GM18873 (cell line): ENCODE results near the gene PXT1.

Experiments
- ATAC-seq: cut with Tn5 transposase; IDR thresholded peaks from one replicate; pipeline ENCODE4 v1.9.1; 2021; ENCODE audit warnings: mild to moderate bottlenecking, moderate library complexity, moderate number of reproducible peaks; ENCODE audit not compliant: unreplicated experiment, low FRiP score

The PXT1 gene

GRCh38 chr6:36399970-36400369 lies 42.7 kb downstream of the PXT1 start:
- ATAC-seq = no peak

DNA sequence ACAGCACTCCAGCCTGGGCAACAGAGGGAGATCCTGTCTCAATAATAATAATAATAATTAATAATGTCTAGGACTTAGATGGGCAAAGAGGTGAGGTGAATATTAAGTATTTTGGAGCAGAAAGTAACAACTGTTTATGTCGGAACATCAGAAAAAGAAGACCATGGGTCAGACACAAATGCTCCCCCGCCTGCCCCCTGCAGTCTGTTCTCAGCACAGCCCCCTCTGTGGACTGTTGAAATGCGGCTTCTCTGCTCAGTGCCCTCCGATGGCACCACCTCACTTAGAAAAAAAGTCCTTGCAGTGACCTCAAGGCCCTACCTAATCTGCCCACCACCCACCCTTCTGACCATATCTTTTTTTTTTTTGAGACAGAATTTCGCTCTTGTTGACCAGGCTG lies 50.0 kb downstream of the PXT1 start:
- ATAC-seq = no peak

- no peak for ATAC-seq
Observed at GRCh38 chr6:36389353-36389752, 53.3 kb downstream of the PXT1 start.

DNA sequence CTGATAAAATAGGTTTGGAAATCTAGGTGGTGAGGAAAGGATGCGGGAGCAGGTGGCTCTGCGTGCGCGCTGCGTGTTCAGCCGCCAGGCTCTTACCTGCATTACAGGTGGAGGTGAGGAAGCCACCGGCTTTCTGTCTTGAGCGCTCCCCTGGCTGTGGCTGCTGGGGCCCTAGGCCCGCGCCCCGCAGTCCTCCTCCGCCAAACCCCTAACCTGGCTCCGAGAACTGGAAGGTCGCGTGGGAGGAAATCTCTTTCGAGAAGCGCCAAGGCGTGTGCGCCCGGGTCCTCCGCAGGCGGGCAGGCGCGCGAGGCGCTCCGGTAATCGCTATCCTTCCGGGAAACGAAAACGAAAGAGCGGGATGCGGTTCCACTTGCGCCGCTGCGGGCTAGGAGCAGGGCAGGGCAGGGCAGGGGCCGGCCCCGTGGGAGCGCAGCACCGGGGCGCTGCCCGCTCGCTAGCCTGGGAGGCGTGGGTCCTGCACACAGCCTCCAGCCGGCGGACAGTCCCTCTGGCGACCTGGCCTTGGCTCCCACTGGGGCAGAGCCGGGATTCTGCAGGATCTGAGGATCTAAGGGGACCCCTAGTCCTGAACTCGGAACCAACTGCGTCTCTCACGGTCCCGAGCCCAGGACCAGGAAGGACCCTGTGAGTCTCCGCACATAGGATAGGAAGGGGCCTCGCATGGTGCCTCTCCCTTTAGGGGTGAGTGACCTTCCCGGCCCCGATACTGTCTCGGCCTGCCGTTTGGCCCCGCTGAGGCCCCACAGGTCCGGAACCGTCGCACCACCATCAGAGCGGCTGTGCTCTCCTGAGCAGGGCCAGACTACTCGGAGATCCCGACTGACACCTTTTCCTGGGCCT lies 55.0 kb downstream of the PXT1 start, which contains the start of gene ETV7:
ETV7 (minus strand) TSS at position 230 of the 864 bp plus-strand sequence; CDS start at position 102, 128 bp downstream.
- no peak for ATAC-seq

- ATAC-seq = no peak
Observed at GRCh38 chr6:36386495-36387439, 55.9 kb downstream of the PXT1 start.

DNA sequence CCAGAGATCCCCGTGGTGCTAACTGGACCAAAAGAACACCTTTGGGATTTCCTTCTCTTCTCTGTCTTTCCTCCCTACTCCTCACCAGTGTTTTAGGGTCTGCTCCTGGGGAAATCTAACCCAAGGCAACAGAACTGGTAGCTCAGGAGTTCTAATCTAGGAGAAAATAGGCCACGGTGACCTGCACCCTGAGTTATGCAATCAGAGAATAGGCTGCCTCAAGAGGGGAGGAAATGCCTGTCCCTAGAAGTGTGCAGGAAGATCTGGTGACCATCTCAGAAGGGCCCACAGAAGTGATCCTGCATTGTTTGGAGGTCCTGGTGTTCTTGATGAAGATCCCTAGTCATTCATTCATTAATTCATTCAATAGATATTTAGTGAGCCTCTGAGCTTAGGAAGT lies 58.6 kb downstream of the PXT1 start:
- ATAC-seq = no peak

DNA sequence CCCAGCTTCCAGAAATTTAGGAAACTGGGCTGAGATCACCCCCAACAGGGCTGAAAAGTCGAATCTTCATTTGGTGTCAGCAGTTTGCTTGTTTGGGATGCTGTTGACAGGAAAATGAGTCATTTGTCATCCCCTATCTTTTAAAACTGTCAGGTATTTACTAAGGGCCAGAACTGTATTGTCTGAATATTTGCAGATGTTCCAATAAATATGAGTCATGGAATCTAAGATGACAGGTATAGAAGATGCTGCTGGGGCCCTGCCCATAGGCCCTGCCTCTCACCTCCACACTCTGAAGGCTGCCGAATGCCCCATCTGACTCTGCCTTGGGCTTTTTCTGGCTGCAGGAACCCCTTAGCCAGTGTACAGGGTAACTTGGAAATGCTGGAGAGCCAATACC lies 59.0 kb downstream of the PXT1 start:
- no peak for ATAC-seq

DNA sequence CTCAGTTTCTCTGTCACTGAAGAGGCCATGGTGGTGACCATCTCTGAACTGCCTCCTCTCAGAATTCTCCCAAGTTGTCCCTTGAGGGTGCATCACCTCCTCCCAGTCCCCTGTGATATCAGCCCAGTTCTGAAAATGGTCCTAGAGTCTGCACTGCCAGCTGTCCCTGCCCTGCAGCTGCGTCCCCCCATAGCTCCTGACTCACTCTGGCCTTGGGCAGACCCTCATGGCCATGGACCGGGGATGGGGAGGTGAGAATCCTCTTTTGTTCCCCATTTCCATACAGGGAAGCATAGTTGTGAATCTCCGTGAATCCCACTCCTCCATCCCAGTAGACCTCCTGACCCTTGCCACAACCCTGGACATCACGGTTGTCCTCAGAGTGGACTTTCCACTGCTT lies 59.7 kb downstream of the PXT1 start:
- ATAC-seq = no peak

GRCh38 chr6:36381502-36382389 lies 60.9 kb downstream of the PXT1 start:
- no peak for ATAC-seq

GRCh38 chr6:36380166-36380565 lies 62.5 kb downstream of the PXT1 start:
- ATAC-seq = no peak

DNA sequence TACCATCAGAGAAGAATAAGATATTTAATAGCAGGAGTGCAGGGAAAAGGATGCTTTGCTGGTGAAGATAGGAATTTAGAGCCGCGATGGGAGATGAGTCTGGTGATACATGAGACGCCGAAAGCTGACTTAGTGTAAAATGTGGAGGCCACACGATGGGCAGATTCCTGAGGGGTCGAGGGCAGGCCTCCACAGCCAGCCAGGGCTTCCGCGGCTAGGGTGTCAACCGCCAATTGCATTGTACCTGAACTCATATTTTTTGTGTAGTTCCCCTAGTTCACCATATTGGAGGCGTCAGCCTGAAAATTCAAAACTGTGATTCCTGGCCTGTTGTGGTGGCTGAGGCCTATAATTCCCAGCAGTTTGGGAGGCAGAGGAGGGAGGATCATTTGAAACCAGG lies 63.7 kb downstream of the PXT1 start:
- ATAC-seq = no peak

DNA sequence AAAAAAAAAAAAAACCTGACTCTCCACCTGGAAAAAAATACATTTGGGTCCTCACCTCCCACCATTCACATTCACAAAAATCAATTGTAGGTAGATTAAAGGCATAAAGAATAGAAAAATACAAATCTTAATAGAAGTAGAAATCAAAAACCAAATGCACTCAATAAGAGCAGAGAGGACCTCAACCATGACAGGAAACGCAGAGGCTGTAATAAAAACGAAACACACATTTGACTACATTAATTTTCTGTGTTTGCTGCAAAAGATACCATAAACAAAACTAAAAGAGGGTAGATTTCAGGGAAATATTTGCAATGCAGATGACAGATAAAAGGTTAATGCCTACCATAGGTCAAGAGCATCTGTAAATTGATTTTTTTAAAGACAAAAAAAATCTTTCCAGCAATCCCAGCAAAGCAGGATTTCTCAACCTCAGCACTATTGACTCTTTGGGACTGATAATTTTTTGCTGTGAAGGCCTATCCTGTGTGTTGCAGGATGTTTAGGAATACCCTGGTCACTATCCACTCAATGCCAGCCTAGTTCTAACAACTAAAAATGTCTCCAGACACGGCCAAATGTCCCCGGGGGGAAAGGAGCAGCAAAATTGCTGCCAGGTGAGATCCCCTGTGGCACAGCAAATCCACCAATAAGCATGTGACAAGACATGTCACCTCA lies 64.3 kb downstream of the PXT1 start:
- ATAC-seq = no peak

DNA sequence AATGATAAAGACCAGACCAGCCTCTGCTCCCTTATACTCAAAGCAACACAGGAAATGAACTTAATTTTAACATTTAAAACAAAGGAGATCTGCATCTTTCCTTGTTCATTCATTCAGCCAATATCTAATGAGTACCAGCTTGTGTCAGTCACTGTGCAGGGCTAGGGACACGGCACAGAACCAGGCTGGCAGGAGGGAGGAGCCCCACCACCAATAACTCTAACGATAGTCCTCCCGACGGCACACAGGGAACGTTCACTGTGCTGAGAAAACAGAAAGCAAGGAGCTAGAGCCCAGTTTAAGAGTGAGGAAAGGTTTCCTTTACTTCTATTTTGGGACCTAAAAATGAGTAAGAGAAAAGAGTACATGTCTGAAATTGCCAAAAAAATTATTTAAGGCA lies 65.1 kb downstream of the PXT1 start:
- no peak for ATAC-seq

- ATAC-seq = no peak
Observed at GRCh38 chr6:36376742-36377141, 65.9 kb downstream of the PXT1 start.

GRCh38 chr6:36376183-36376582 lies 66.5 kb downstream of the PXT1 start:
- ATAC-seq = no peak

DNA sequence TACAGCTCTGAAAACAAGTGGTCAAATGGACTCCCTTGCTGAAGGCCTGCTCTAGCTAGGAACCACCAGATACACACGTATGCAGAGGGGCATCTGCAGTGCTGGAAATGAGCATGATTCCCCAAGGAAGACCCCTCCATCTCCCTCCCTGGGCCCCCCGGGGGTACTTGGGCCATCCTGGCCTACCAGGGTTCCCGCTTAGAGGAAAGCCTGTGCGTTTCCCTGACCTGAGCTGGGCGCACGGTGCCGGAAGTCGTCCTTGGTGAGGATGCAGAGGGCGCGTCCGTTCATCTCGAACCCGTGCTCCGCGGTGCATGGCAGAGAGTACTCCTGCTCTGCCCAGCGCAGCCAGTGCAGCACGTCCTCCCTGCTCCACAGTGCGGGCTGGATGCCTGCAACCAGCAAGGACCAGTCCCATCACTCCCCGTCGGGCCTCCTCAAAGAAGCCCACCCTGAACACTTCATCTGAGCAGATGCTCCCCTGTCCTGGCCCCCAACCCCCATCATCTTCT lies 67.0 kb downstream of the PXT1 start:
- no peak for ATAC-seq

DNA sequence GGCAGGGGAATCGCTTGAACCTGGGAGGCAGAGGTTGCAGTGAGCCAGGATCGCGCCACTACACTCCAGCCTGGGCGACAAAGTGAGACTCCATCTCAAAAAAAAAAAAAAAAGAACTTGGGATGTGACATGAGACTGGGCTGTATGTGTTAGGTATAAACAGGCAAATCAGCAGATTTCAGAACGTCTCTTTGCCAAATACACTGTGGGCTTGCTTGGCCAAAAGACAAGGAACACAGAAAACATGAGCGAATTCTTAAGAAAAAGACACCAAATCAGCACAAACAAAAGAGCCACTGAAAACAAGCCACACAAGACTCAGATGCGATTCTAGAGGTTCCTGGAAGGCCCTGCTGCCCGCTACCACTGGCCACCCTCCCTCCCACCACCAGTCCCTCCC lies 67.7 kb downstream of the PXT1 start:
- no peak for ATAC-seq

DNA sequence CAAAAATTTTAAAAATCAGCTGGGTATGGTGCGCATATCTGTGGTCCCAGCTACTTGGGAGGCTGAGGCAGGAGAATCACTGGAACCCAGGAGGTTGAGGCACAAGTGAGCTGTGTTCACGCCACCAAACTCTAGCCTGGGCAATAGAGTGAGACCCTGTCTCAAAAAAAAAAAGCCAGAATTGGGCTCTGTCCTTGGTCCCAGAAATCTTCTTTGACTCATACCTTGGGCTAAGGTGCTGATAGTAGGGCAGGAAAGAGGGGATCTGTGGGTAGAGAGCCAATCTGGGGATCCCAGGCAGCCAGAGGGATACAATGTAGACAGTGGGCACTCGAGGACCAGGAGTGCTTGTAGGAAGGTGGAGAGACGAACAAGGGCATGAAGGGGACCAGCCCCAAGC lies 68.5 kb downstream of the PXT1 start:
- ATAC-seq = no peak

DNA sequence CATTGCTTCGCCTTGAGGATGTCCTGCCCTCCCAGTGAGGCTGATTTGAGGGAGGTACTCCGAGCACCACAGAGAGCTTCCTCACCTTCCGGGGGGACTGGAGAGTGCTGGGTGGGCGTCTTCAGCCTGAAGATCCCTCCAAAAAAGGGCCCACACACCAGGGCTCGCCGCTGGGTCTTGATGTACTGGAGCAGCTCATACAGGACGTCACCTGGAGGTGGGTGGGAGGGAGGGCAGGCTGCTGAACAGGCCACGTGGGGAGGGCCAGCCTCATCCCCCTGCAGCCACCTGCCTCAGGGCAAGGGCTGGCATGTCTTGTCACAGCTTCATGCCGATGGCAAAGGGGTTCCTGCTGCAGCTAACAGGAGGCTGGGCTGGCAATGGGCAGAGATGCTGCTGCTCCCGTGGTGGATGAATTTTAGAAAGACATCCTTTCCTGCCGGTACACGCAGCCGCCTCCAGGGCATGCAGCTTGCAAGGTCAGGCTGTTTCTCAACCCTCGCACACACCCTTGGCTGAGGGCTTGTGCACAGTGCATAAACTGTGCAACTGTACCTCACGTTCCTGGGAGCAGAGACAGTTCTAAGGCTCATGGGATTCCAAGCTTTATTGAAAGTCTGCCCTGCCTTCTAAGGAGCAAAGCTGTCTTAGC lies 69.2 kb downstream of the PXT1 start:
- no peak for ATAC-seq
